Colon (tissue), 2 donors: Measurements from ENCODE around the gene OR12D1.

Experiments used
- FAIRE-seq: peaks from 2 replicates; lab custom pipeline; 2012; peaks lifted over from hg19 to GRCh38; lab: Jason Lieb, UNC
- donor health status: control.
- donor health status: control.

OR12D1 gene

GRCh38 chr6:29465801-29466200 is 51.1 kb downstream of the OR12D1 start:
- no peak for FAIRE-seq

GRCh38 chr6:29466241-29466640 is 51.5 kb downstream of the OR12D1 start:
- no peak for FAIRE-seq
